ENCODE data around the gene LSAMP. TPM values are rescaled to one million over a fixed set of nuclear protein-coding genes. Genes with fewer than 3 reads are reported as not detected.

The LSAMP gene
- total and polyA plus RNA-seq, 2 donors (not counting 3 experiments of a cell fraction or from before 2014, with no cell fraction given) = not detected

DNA sequence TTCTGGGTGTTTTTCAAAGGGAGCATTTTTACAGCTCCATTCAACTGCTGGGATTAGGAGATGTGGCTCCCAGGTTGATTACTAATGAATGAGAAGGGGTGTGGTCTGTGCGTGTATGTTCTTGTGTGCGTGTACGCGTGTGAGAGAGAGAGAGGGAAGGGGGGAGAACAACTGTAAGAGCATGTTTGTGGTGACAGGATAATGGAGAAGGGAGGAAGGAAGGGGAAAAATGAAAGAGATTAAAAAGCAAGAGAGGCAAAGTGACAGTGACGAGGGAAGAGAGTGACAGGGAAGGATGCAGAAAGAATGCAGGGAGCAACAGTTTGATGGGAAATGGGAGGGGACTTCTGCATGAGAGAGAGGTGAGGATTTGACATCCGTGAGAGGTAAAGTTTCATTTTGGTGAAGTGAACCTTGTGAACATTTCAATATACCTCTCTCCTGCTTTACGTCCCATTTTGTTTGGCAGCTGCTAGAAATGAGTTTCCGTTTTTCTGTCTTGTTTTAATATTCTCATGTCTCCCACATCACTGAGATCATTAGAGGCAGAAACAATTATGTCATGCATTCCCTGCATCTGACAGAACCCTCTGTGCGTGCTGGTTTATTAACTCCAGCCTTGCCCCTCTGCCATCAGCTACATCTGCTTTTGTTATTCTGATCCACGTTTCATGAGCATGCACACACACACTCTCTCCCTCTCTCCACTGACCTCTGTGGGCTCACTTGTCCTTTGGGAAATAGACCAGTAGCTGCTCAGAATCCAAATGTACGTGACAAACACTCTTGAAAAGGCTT lies 660.3 kb downstream of the LSAMP start:
- H3K36me3 ChIP-seq (ENCODE audit: control insufficient read depth in 2 of 2, extremely low read depth in 1 of 2, insufficient read depth in 2 of 2, low read length in 2 of 2) = no peaks in the 10 kb centered on the region
- H3K9me3 ChIP-seq (replicated peaks; ENCODE audit: control insufficient read depth, insufficient read depth, low read length) = no peaks in the 10 kb centered on the region
- H3K27ac ChIP-seq (ENCODE audit: insufficient read depth, low read depth, low read length) = no peak overlapping the region
- H3K9ac ChIP-seq (replicated peaks; ENCODE audit: extremely low read depth, insufficient read depth, low read length) = peak overlapping the region; percentile 35
- POLR2A ChIA-PET = interaction anchor here (1.0 kb wide), 1 partner anchor 266 kb away, joined by 3 read pairs; no protein-coding TSS in a partner anchor
- intact Hi-C loops (cut with micrococcal nuclease) = loop anchor here (1.0 to 10.0 kb wide), 11 partner anchors 29 to 1728 kb away; partner anchors contain the start of genes CCDC191, QTRT2 and ZBTB20
- no peaks in the 10 kb centered on the region for H3K9me1 ChIP-seq (replicated peaks; ENCODE audit: control insufficient read depth, extremely low read depth, insufficient read depth, low read length)
- H3K27me3 ChIP-seq (ENCODE audit: control insufficient read depth in 2 of 2, insufficient read depth in 2 of 2, low read length in 2 of 2) = peaks cover 4 to 6% of the 10 kb centered on the region in 2 experiments
- dilution Hi-C loops (cut with MboI; ENCODE audit: extremely low pct_ligation_motif_present, low sequenced_read_pairs) = no loop called here
- peak overlapping the region; percentile 96 for H2AFZ ChIP-seq (ENCODE audit: low read depth, low read length)
- TF ChIP-seq EZH2 (IDR thresholded peaks at IDR 0.05; ENCODE audit: borderline replicate concordance, low read depth, low read length, severe bottlenecking) = peak; percentile 41
- TF ChIP-seq MYC (IDR thresholded peaks at IDR 0.05; ENCODE audit: low read depth, low read length) = no peak
- DNase-seq (ENCODE audit: low read depth, low spot score) (peak; percentile 6), FAIRE-seq (peak; percentile 4)
- H3K4me1 ChIP-seq (ENCODE audit: control insufficient read depth, extremely low read depth, insufficient read depth, low read length) = peaks cover 5% of the 10 kb centered on the region
- H3K4me2 ChIP-seq (ENCODE audit: insufficient read depth, low read length) = peak overlapping the region; percentile 82
- BruUV-seq (replicated peaks) = no TSS peak
- no peaks in the 10 kb centered on the region for H4K20me1 ChIP-seq (replicated peaks; ENCODE audit: control insufficient read depth, extremely low read depth, insufficient read depth, low read length)
- CTCF ChIA-PET = interaction anchor here (0.6 to 3.0 kb wide), 29 partner anchors 7 to 1419 kb away, joined by 3 to 34 read pairs (median 4); partner anchors contain the start of gene ZBTB20
- H3K4me3 ChIP-seq (replicated peaks in 1 of 3; ENCODE audit: insufficient read depth in 1 of 3, low read depth in 1 of 3, low read length in 3 of 3) = peak overlapping the region in 2 of 3 experiments; percentile 27 to 49
- no peaks in the 10 kb centered on the region for H3K79me2 ChIP-seq (ENCODE audit: control insufficient read depth, insufficient read depth, low read length)

DNA sequence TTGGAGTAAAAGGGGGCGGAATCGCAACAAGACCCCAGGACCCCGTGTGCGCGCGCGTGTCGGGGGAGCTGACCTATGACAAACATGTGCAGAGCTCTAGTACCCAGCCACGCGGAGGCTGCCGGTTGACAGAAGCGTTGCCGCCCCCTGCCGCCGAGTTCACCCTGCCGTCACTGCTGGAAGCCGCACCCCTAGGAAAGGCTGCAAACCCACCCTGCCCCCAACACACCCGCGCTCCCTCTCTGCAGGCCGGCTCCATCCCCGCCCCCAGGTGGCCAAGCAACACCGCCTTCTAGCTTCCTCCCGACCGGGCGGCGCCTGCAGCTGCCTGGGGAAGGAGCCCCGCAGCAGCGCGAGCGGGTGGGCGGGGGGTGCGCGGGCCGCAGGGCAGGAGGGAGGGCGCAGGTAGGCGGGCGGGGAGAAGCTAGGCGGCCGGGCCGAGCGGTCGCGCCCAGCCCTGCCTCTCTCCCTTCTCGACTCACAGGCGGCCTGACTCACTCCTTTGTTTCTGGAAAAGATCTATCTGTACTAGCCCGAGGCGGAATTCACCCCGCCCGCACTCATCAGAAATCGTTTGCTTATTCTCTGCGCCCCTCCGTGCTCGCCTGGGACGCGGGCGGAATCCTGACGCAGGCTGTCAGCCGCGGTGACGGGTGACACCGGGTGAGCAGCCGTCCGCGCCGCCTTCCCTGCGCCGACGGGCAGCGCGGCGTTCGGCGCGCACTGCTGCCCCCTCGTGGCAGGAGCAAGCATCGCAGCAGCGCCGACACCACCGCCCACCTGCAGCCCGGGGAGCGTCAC lies 661.1 kb downstream of the LSAMP start:
- dilution Hi-C loops (cut with MboI; ENCODE audit: extremely low pct_ligation_motif_present, low sequenced_read_pairs) = no loop called here
- Histone ChIP-seq H3K9me1 (replicated peaks; ENCODE audit: control insufficient read depth, extremely low read depth, insufficient read depth, low read length) (no peaks in the 10 kb centered on the region), H3K9ac (replicated peaks; ENCODE audit: extremely low read depth, insufficient read depth, low read length) (peak overlapping the region; percentile 87), H3K4me3 (replicated peaks in 1 of 3; ENCODE audit: insufficient read depth in 1 of 3, low read depth in 1 of 3, low read length in 3 of 3) (peak overlapping the region; percentile 44 to 67 (median 56)), H3K27me3 (ENCODE audit: control insufficient read depth in 2 of 2, insufficient read depth in 2 of 2, low read length in 2 of 2) (peaks cover 4 to 6% of the 10 kb centered on the region in 2 experiments), H3K4me1 (ENCODE audit: control insufficient read depth, extremely low read depth, insufficient read depth, low read length) (peaks cover 5% of the 10 kb centered on the region), H3K27ac (ENCODE audit: insufficient read depth, low read depth, low read length) (peak overlapping the region; percentile 85), H2AFZ (ENCODE audit: low read depth, low read length) (peak overlapping the region; percentile 96), H4K20me1 (replicated peaks; ENCODE audit: control insufficient read depth, extremely low read depth, insufficient read depth, low read length) (no peaks in the 10 kb centered on the region), H3K4me2 (ENCODE audit: insufficient read depth, low read length) (peak overlapping the region; percentile 82), H3K36me3 (ENCODE audit: control insufficient read depth in 2 of 2, extremely low read depth in 1 of 2, insufficient read depth in 2 of 2, low read length in 2 of 2) (no peaks in the 10 kb centered on the region), H3K9me3 (replicated peaks; ENCODE audit: control insufficient read depth, insufficient read depth, low read length) (no peaks in the 10 kb centered on the region), H3K79me2 (ENCODE audit: control insufficient read depth, insufficient read depth, low read length) (no peaks in the 10 kb centered on the region)
- FAIRE-seq (peak; percentile 93), DNase-seq (ENCODE audit: low read depth, low spot score) (peak; percentile 89)
- TF ChIP-seq POLR2AphosphoS5 (IDR thresholded peaks at IDR 0.05; ENCODE audit: insufficient read depth, low read depth, low read length) = peak; percentile 41
- TF ChIP-seq, protein P1, sequence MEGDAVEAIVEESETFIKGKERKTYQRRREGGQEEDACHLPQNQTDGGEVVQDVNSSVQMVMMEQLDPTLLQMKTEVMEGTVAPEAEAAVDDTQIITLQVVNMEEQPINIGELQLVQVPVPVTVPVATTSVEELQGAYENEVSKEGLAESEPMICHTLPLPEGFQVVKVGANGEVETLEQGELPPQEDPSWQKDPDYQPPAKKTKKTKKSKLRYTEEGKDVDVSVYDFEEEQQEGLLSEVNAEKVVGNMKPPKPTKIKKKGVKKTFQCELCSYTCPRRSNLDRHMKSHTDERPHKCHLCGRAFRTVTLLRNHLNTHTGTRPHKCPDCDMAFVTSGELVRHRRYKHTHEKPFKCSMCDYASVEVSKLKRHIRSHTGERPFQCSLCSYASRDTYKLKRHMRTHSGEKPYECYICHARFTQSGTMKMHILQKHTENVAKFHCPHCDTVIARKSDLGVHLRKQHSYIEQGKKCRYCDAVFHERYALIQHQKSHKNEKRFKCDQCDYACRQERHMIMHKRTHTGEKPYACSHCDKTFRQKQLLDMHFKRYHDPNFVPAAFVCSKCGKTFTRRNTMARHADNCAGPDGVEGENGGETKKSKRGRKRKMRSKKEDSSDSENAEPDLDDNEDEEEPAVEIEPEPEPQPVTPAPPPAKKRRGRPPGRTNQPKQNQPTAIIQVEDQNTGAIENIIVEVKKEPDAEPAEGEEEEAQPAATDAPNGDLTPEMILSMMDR (IDR thresholded peaks at IDR 0.05; ENCODE audit: extremely low read depth in 1 of 2, insufficient read depth in 1 of 2, low read depth in 1 of 2, low read length in 2 of 2) = peak; percentile 98 to 99
- TF ChIP-seq, protein P2, sequence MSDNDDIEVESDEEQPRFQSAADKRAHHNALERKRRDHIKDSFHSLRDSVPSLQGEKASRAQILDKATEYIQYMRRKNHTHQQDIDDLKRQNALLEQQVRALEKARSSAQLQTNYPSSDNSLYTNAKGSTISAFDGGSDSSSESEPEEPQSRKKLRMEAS (IDR thresholded peaks at IDR 0.05; ENCODE audit: insufficient read depth, insufficient read length) = peak; percentile 65
- no peak for TF ChIP-seq GATA2 (IDR thresholded peaks at IDR 0.05; ENCODE audit: insufficient read depth, insufficient read length, low read depth, low read length)
- TF ChIP-seq POLR2A (IDR thresholded peaks at IDR 0.05; ENCODE audit: low read depth, low read length) = no peak
- peak; percentile 80 for TF ChIP-seq MYC (IDR thresholded peaks at IDR 0.05; ENCODE audit: low read depth, low read length)
- TF ChIP-seq FOS (IDR thresholded peaks at IDR 0.05; ENCODE audit: borderline replicate concordance, insufficient read depth, low read length) = peak; percentile 16
- TF ChIP-seq EZH2 (IDR thresholded peaks at IDR 0.05; ENCODE audit: borderline replicate concordance, low read depth, low read length, severe bottlenecking) = no peak
- TF ChIP-seq JUN (IDR thresholded peaks at IDR 0.05; ENCODE audit: borderline replicate concordance, insufficient read depth, insufficient read length, low read depth) = no peak
- ChIA-PET POLR2A (interaction anchor here (0.8 to 1.0 kb wide), 2 partner anchors 9 to 265 kb away, joined by 3 read pairs; no protein-coding TSS in a partner anchor), CTCF (interaction anchor here (0.6 to 3.0 kb wide), 37 partner anchors 8 to 1419 kb away, joined by 3 to 34 read pairs (median 4); partner anchors contain the start of gene ZBTB20)
- intact Hi-C loops (cut with micrococcal nuclease) = loop anchor here (1.0 to 10.0 kb wide), 11 partner anchors 30 to 1727 kb away; partner anchors contain the start of genes CCDC191, QTRT2 and ZBTB20
- BruUV-seq (replicated peaks) = no TSS peak
